ENCODE results near the gene NT5C1B.

DNA sequence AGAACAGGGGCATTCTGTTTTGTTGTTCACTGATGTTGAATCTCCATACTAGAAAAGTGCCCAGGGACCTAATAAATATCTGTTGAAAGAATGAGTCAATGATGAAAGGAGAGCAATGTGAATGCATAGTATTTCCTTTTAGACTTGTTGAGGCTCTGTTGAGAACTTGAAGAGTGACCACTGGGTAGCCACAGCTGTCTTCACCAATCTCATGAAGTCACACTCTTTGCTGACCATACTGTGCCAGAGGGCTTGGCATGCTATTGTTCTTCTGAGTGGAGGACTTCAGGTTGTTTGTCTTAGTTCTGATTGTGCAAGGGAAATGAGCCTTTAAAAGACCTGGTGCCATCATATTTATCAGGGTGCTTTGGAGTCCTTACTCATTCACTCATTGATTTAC, 41.6 kb upstream of the NT5C1B start:
- TF ChIP-seq, protein P1, sequence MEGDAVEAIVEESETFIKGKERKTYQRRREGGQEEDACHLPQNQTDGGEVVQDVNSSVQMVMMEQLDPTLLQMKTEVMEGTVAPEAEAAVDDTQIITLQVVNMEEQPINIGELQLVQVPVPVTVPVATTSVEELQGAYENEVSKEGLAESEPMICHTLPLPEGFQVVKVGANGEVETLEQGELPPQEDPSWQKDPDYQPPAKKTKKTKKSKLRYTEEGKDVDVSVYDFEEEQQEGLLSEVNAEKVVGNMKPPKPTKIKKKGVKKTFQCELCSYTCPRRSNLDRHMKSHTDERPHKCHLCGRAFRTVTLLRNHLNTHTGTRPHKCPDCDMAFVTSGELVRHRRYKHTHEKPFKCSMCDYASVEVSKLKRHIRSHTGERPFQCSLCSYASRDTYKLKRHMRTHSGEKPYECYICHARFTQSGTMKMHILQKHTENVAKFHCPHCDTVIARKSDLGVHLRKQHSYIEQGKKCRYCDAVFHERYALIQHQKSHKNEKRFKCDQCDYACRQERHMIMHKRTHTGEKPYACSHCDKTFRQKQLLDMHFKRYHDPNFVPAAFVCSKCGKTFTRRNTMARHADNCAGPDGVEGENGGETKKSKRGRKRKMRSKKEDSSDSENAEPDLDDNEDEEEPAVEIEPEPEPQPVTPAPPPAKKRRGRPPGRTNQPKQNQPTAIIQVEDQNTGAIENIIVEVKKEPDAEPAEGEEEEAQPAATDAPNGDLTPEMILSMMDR (conservative IDR thresholded peaks at IDR 0.05; ENCODE audit: low read depth in 2 of 2): no peak
- no peak for TF ChIP-seq EZH2 (IDR thresholded peaks at IDR 0.05; ENCODE audit: low read depth, unreplicated experiment)
- TF ChIP-seq, protein P2, sequence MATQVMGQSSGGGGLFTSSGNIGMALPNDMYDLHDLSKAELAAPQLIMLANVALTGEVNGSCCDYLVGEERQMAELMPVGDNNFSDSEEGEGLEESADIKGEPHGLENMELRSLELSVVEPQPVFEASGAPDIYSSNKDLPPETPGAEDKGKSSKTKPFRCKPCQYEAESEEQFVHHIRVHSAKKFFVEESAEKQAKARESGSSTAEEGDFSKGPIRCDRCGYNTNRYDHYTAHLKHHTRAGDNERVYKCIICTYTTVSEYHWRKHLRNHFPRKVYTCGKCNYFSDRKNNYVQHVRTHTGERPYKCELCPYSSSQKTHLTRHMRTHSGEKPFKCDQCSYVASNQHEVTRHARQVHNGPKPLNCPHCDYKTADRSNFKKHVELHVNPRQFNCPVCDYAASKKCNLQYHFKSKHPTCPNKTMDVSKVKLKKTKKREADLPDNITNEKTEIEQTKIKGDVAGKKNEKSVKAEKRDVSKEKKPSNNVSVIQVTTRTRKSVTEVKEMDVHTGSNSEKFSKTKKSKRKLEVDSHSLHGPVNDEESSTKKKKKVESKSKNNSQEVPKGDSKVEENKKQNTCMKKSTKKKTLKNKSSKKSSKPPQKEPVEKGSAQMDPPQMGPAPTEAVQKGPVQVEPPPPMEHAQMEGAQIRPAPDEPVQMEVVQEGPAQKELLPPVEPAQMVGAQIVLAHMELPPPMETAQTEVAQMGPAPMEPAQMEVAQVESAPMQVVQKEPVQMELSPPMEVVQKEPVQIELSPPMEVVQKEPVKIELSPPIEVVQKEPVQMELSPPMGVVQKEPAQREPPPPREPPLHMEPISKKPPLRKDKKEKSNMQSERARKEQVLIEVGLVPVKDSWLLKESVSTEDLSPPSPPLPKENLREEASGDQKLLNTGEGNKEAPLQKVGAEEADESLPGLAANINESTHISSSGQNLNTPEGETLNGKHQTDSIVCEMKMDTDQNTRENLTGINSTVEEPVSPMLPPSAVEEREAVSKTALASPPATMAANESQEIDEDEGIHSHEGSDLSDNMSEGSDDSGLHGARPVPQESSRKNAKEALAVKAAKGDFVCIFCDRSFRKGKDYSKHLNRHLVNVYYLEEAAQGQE (IDR thresholded peaks at IDR 0.05; ENCODE audit: unreplicated experiment): no peak
